Measurements from ENCODE around the gene VDR. TPM values are rescaled to one million over a fixed set of nuclear protein-coding genes. Genes with fewer than 3 reads are reported as not detected.

Gene VDR
- total and polyA plus RNA-seq, 2 donors (not counting 1 experiment from before 2014, with no cell fraction given), result 0.37 to 0.42 TPM

GRCh38 chr12:47927346-47927745 is 22.6 kb upstream of the VDR start:
- DNase-seq (no peak), ATAC-seq (ENCODE audit: low read depth) (no peak)
- Mint-ChIP-seq H3K9me3 (ENCODE audit: insufficient read depth) (no peaks in the 10 kb centered on the region), H3K4me1 (no peaks in the 10 kb centered on the region), H3K4me3 (no peak overlapping the region), H3K27ac (no peak overlapping the region), H3K27me3 (peaks cover 38% of the 10 kb centered on the region)
- Histone ChIP-seq H3K36me3 (replicated peaks in 1 of 2; ENCODE audit: control extremely low read depth in 1 of 2, control insufficient read depth in 1 of 2, extremely low read depth in 1 of 2, insufficient read depth in 2 of 2, low read length in 1 of 2) (no peaks in the 10 kb centered on the region), H3K9me3 (ENCODE audit: control extremely low read depth in 1 of 3, control insufficient read depth in 2 of 3, insufficient read depth in 1 of 3, low read length in 2 of 3) (no peaks in the 10 kb centered on the region), H3K79me2 (ENCODE audit: control insufficient read depth, insufficient read depth, low read length) (no peaks in the 10 kb centered on the region), H3K4me2 (replicated peaks; ENCODE audit: low read depth, low read length, poor library complexity, severe bottlenecking) (no peak overlapping the region), H3K27ac (ENCODE audit: low read length in 2 of 2) (no peak overlapping the region), H3K4me1 (ENCODE audit: control insufficient read depth in 2 of 2, insufficient read depth in 2 of 2, low read length in 2 of 2) (no peaks in the 10 kb centered on the region), H3K9ac (ENCODE audit: low read length) (no peak overlapping the region), H3K27me3 (replicated peaks in 1 of 4; ENCODE audit: control extremely low read depth in 1 of 4, control insufficient read depth in 3 of 4, insufficient read depth in 4 of 4, low read length in 3 of 4) (peaks cover 0 to 13% (median 3%) of the 10 kb centered on the region in 4 experiments), H2AFZ (ENCODE audit: insufficient read depth, low read depth, low read length, poor library complexity, severe bottlenecking) (no peak overlapping the region), H3K4me3 (ENCODE audit: control extremely low read depth in 1 of 5, extremely low read depth in 1 of 5, insufficient read depth in 1 of 5, low read depth in 2 of 5, low read length in 4 of 5) (no peak overlapping the region), H4K20me1 (ENCODE audit: control insufficient read depth, insufficient read depth, low read length, poor library complexity, severe bottlenecking) (no peaks in the 10 kb centered on the region)
- CTCF ChIA-PET, result no interaction called here
- 72% methylated on average over 3 of the region's 3 CpGs for WGBS (ENCODE audit: insufficient coverage)
- POLR2A ChIA-PET, result no interaction called here
- no peak for TF ChIP-seq EZH2 (IDR thresholded peaks at IDR 0.05; ENCODE audit: borderline replicate concordance, insufficient read depth, low read depth, low read length, poor library complexity, severe bottlenecking)
- TF ChIP-seq CTCF (IDR thresholded peaks at IDR 0.05), result no peak
- intact Hi-C loops (cut with micrococcal nuclease), result no loop called here

GRCh38 chr12:47921907-47922306 is 17.1 kb upstream of the VDR start:
- peaks cover 2% of the 10 kb centered on the region for H3K9me3 Mint-ChIP-seq (ENCODE audit: insufficient read depth)
- Histone ChIP-seq H3K36me3 (replicated peaks in 1 of 2; ENCODE audit: control extremely low read depth in 1 of 2, control insufficient read depth in 1 of 2, extremely low read depth in 1 of 2, insufficient read depth in 2 of 2, low read length in 1 of 2) (no peaks in the 10 kb centered on the region), H4K20me1 (ENCODE audit: control insufficient read depth, insufficient read depth, low read length, poor library complexity, severe bottlenecking) (no peaks in the 10 kb centered on the region), H3K27me3 (replicated peaks in 1 of 4; ENCODE audit: control extremely low read depth in 1 of 4, control insufficient read depth in 3 of 4, insufficient read depth in 4 of 4, low read length in 3 of 4) (peaks cover 0 to 3% (median 1%) of the 10 kb centered on the region in 4 experiments), H3K27ac (ENCODE audit: low read length in 2 of 2) (no peak overlapping the region), H3K4me1 (ENCODE audit: control insufficient read depth in 2 of 2, insufficient read depth in 2 of 2, low read length in 2 of 2) (no peaks in the 10 kb centered on the region), H3K4me3 (ENCODE audit: control extremely low read depth in 1 of 5, extremely low read depth in 1 of 5, insufficient read depth in 1 of 5, low read depth in 2 of 5, low read length in 4 of 5) (no peak overlapping the region), H3K9me3 (ENCODE audit: control extremely low read depth in 1 of 3, control insufficient read depth in 2 of 3, insufficient read depth in 1 of 3, low read length in 2 of 3) (no peaks in the 10 kb centered on the region), H3K9ac (ENCODE audit: low read length) (no peak overlapping the region), H3K79me2 (ENCODE audit: control insufficient read depth, insufficient read depth, low read length) (no peaks in the 10 kb centered on the region), H2AFZ (ENCODE audit: insufficient read depth, low read depth, low read length, poor library complexity, severe bottlenecking) (no peak overlapping the region), H3K4me2 (replicated peaks; ENCODE audit: low read depth, low read length, poor library complexity, severe bottlenecking) (no peak overlapping the region)
- no peak for ATAC-seq (ENCODE audit: low read depth)
- no peak for DNase-seq
- WGBS (ENCODE audit: insufficient coverage), result no CpG with 5 or more reads among the region's 1 CpG
- H3K27ac Mint-ChIP-seq, result no peak overlapping the region
- TF ChIP-seq EZH2 (IDR thresholded peaks at IDR 0.05; ENCODE audit: borderline replicate concordance, insufficient read depth, low read depth, low read length, poor library complexity, severe bottlenecking) (no peak), CTCF (IDR thresholded peaks at IDR 0.05) (no peak)
- no peaks in the 10 kb centered on the region for H3K4me1 Mint-ChIP-seq
- ChIA-PET POLR2A (no interaction called here), CTCF (no interaction called here)
- H3K27me3 Mint-ChIP-seq, result peaks cover 37% of the 10 kb centered on the region
- no peak overlapping the region for H3K4me3 Mint-ChIP-seq
- intact Hi-C loops (cut with micrococcal nuclease), result no loop called here
